ENCODE data around the gene RLIM.
A peak's percentile ranks its signal among the peaks of the same experiment; 100 is the strongest.
"Not testable (repeated sequence)": the region's sequence is repeated elsewhere in the genome, so short reads cannot be mapped to it uniquely, and the experiment has no call there.

Gene RLIM

GRCh38 chrX:74614093-74614909 is at the start of gene RLIM:
RLIM (minus strand) TSS chrX:74614624; CDS start chrX:74595977, 18,647 bp downstream.
- DNase-seq, result peak; percentile 94 to 95

- no peak for DNase-seq
Observed at GRCh38 chrX:74656079-74656745, 41.8 kb upstream of the RLIM start.

- not testable (repeated sequence) for DNase-seq
Observed at GRCh38 chrX:74654953-74655352, 40.5 kb upstream of the RLIM start.

- no peak for DNase-seq
Observed at GRCh38 chrX:74636749-74637314, 22.4 kb upstream of the RLIM start.

GRCh38 chrX:74613370-74614092 is 893 bp downstream of the RLIM start:
- DNase-seq, result peak in 1 of 2 donors; percentile 16

- DNase-seq, result no peak
Observed at GRCh38 chrX:74606799-74607198, 7.6 kb downstream of the RLIM start.

GRCh38 chrX:74606342-74606741 is 8.1 kb downstream of the RLIM start:
- no peak for DNase-seq

GRCh38 chrX:74603040-74603439 is 11.4 kb downstream of the RLIM start:
- DNase-seq, result no peak

GRCh38 chrX:74602142-74602541 is 12.3 kb downstream of the RLIM start:
- DNase-seq, result no peak

- DNase-seq, result no peak
Observed at GRCh38 chrX:74593593-74593992, 20.8 kb downstream of the RLIM start.

- DNase-seq, result no peak
Observed at GRCh38 chrX:74585766-74586165, 28.7 kb downstream of the RLIM start.

- no peak for DNase-seq
Observed at GRCh38 chrX:74579597-74580198, 34.7 kb downstream of the RLIM start.

- DNase-seq, result no peak
Observed at GRCh38 chrX:74578137-74578536, 36.3 kb downstream of the RLIM start.

GRCh38 chrX:74557378-74557777 is 57.0 kb downstream of the RLIM start:
- DNase-seq, result no peak

- no peak for DNase-seq
Observed at GRCh38 chrX:74551934-74552333, 62.5 kb downstream of the RLIM start.

- DNase-seq, result peak; percentile 86 to 87
Observed at GRCh38 chrX:74550295-74550802, 64.1 kb downstream of the RLIM start.

- DNase-seq, result no peak
Observed at GRCh38 chrX:74546984-74547383, 67.4 kb downstream of the RLIM start.

GRCh38 chrX:74545880-74546523 is 68.4 kb downstream of the RLIM start:
- no peak for DNase-seq

- DNase-seq, result no peak
Observed at GRCh38 chrX:74540635-74541249, 73.7 kb downstream of the RLIM start.

- DNase-seq, result no peak
Observed at GRCh38 chrX:74536832-74537371, 77.5 kb downstream of the RLIM start.

- DNase-seq, result peak; percentile 29 to 40
Observed at GRCh38 chrX:74536152-74536831, 78.1 kb downstream of the RLIM start.

Data from CD4-positive, alpha-beta T cell treated with Interferon alpha-2 for 1 hour (primary cell).